GM12801 (cell line): ENCODE measurements around the gene RAB11FIP4.

Experiments used
- CTCF ChIP-seq: IDR thresholded peaks from one replicate; pipeline ENCODE4 v1.5.1; 2011; ENCODE audit warnings: control low read depth; ENCODE audit not compliant: insufficient read length; ENCODE audit errors: extremely low read depth

The RAB11FIP4 gene

GRCh38 chr17:31511195-31511578, 119.7 kb downstream of the RAB11FIP4 start:
- no peak for TF ChIP-seq CTCF

GRCh38 chr17:31511580-31511979, 120.1 kb downstream of the RAB11FIP4 start:
- no peak for TF ChIP-seq CTCF

GRCh38 chr17:31512104-31512740, 120.7 kb downstream of the RAB11FIP4 start:
- TF ChIP-seq CTCF, result no peak

GRCh38 chr17:31512796-31513195, 121.3 kb downstream of the RAB11FIP4 start:
- TF ChIP-seq CTCF, result no peak

GRCh38 chr17:31513731-31514427, 122.4 kb downstream of the RAB11FIP4 start:
- TF ChIP-seq CTCF, result no peak

- TF ChIP-seq CTCF, result no peak
These were observed 123.8 kb downstream of the RAB11FIP4 start for GRCh38 chr17:31515267-31515666.

- TF ChIP-seq CTCF, result no peak
These were observed 126.0 kb downstream of the RAB11FIP4 start for GRCh38 chr17:31517524-31517923.
